ENCODE data around the gene NFKBIE. TPM values are rescaled to one million over a fixed set of nuclear protein-coding genes. Genes with fewer than 3 reads are reported as not detected.

NFKBIE gene
- total and polyA plus RNA-seq, 2 of the 13 experiments (the other 11 are each of a cell fraction or from before 2014, with no cell fraction given): 6.7 to 14.5 TPM

DNA sequence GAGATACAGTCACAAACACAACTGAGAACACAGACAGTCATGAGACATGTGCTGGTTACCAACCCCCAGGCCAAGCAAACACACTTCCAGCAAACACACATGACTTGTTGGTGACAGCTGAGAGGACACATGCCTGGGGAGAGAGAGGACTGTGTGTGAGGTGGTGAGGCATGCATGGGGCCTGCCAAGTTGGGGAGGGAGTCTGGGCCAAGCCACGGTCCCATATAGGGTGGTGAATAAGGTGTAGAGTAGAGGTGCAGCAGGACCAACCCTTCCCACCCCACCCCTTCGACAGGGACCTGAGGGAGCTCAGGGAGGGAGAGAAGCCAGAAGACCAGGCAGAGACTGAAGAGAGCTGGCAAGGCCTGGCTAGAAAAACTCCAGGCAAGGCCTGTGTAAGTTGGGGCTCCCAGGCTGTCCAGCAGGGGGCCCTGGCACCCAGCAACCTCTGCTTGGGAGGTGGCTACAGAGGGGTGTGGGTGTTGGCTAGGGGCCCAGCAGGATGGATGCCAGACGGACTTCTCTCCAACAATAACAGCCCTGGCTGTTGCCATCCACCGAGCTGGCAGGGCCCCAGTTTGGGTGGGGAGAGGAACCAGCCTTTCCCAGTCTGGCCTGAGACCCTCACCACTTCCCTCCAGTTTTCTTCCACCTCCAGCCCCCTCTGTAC is 43.9 kb downstream of the NFKBIE start (continued):
- TF ChIP-seq, protein P1, sequence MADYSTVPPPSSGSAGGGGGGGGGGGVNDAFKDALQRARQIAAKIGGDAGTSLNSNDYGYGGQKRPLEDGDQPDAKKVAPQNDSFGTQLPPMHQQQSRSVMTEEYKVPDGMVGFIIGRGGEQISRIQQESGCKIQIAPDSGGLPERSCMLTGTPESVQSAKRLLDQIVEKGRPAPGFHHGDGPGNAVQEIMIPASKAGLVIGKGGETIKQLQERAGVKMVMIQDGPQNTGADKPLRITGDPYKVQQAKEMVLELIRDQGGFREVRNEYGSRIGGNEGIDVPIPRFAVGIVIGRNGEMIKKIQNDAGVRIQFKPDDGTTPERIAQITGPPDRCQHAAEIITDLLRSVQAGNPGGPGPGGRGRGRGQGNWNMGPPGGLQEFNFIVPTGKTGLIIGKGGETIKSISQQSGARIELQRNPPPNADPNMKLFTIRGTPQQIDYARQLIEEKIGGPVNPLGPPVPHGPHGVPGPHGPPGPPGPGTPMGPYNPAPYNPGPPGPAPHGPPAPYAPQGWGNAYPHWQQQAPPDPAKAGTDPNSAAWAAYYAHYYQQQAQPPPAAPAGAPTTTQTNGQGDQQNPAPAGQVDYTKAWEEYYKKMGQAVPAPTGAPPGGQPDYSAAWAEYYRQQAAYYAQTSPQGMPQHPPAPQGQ (CRISPR knock-in tag; IDR thresholded peaks at IDR 0.05; ENCODE audit: borderline replicate concordance): 0 out of 2 replicates have a peak, but pooled peaks have one; percentile 81
- TF ChIP-seq, protein P2, sequence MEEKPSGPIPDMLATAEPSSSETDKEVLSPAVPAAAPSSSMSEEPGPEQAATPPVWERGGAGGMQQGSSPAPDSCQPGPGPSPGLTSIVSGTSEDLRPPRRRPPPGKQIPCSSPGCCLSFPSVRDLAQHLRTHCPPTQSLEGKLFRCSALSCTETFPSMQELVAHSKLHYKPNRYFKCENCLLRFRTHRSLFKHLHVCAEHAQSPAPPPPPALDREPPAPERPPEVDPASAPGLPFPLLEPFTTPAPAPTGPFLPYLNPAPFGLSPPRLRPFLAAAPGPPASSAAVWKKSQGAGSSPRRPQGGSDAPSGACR (CRISPR knock-in tag; IDR thresholded peaks at IDR 0.05): peak; percentile 77; the same call in 1 of the 2 replicates
- peak; percentile 48; the same call in 1 of the 2 replicates for TF ChIP-seq ZNF788 (CRISPR knock-in tag; IDR thresholded peaks at IDR 0.05; ENCODE audit: borderline replicate concordance)
- no peak for TF ChIP-seq RFX1 (IDR thresholded peaks at IDR 0.05)
- TF ChIP-seq KDM3A (CRISPR knock-in tag; IDR thresholded peaks at IDR 0.05; ENCODE audit: low read depth): peak; percentile 80; the same call in 1 of the 2 replicates
- peak; percentile 80 for TF ChIP-seq JARID2 (CRISPR knock-in tag; IDR thresholded peaks at IDR 0.05; ENCODE audit: insufficient replicate concordance)
- no peak for TF ChIP-seq RBM39 (IDR thresholded peaks at IDR 0.05; ENCODE audit: low read depth, low read length, poor library complexity, severe bottlenecking)
- peak; percentile 56; the same call in 1 of the 2 replicates for TF ChIP-seq SALL1 (CRISPR knock-in tag; IDR thresholded peaks at IDR 0.05)
- TF ChIP-seq CCAR2 (optimal IDR thresholded peaks at IDR 0.05; ENCODE audit: low read depth, low read length): no peak
- TF ChIP-seq SMAD1 (CRISPR knock-in tag; IDR thresholded peaks at IDR 0.05; ENCODE audit: borderline replicate concordance, low read depth): peak; percentile 84; the same call in 1 of the 2 replicates
- TF ChIP-seq SMYD3 (CRISPR knock-in tag; IDR thresholded peaks at IDR 0.05): no peak
- 0 out of 2 replicates have a peak, but pooled peaks have one; percentile 60 for TF ChIP-seq MYNN (CRISPR knock-in tag; IDR thresholded peaks at IDR 0.05; ENCODE audit: low read depth)
- TF ChIP-seq, protein P3, sequence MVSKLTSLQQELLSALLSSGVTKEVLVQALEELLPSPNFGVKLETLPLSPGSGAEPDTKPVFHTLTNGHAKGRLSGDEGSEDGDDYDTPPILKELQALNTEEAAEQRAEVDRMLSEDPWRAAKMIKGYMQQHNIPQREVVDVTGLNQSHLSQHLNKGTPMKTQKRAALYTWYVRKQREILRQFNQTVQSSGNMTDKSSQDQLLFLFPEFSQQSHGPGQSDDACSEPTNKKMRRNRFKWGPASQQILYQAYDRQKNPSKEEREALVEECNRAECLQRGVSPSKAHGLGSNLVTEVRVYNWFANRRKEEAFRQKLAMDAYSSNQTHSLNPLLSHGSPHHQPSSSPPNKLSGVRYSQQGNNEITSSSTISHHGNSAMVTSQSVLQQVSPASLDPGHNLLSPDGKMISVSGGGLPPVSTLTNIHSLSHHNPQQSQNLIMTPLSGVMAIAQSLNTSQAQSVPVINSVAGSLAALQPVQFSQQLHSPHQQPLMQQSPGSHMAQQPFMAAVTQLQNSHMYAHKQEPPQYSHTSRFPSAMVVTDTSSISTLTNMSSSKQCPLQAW (CRISPR knock-in tag; IDR thresholded peaks at IDR 0.05): no peak
- TF ChIP-seq IRF2 (CRISPR knock-in tag; IDR thresholded peaks at IDR 0.05): peak; percentile 62
- TF ChIP-seq NONO (IDR thresholded peaks at IDR 0.05): no peak
- peak; percentile 76; the same call in 1 of the 2 replicates for TF ChIP-seq NONO (CRISPR knock-in tag; conservative IDR thresholded peaks at IDR 0.05)
- peak; percentile 95; the same call in 2 of the 3 replicates for TF ChIP-seq MXI1 (IDR thresholded peaks at IDR 0.05; ENCODE audit: borderline replicate concordance, low read depth, low read length)
- TF ChIP-seq CHCHD3 (CRISPR knock-in tag; IDR thresholded peaks at IDR 0.05): no peak
- TF ChIP-seq ZNF10 (CRISPR knock-in tag; IDR thresholded peaks at IDR 0.05; ENCODE audit: borderline replicate concordance, low read depth): no peak
- TF ChIP-seq SOX13 (IDR thresholded peaks at IDR 0.05): no peak
- peak in 1 of 2 experiments; percentile 51; a peak in 1 of 4 replicates for TF ChIP-seq SOX13 (CRISPR knock-in tag; conservative IDR thresholded peaks at IDR 0.05 in 1 of 2, IDR thresholded peaks at IDR 0.05 in 1 of 2)
- peak; percentile 85 for TF ChIP-seq ZFY (CRISPR knock-in tag; IDR thresholded peaks at IDR 0.05)
- peak; percentile 73 for TF ChIP-seq RCOR2 (CRISPR knock-in tag; IDR thresholded peaks at IDR 0.05)

All from HepG2 (cell line).